ENCODE results near the gene DLX5.

DNA sequence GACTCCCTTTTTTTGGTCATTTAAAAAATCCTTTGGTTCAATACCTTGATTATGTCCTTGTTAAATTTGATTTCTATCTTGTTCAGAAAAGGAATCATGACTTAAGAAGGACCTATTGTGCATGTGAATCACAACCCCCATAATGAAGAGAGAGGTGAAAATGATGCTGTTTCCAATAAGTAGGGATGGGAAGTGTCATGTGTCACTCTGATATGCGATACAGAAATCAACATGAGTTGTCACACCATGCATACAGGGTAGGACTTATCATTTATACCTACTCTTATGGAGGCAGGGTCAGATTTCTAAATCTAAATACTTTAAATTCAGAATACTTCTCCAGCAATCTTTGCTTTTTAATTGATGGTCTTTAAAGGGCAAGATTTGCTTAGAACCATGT is 38.6 kb downstream of the DLX5 start:
- TF ChIP-seq, protein P1, sequence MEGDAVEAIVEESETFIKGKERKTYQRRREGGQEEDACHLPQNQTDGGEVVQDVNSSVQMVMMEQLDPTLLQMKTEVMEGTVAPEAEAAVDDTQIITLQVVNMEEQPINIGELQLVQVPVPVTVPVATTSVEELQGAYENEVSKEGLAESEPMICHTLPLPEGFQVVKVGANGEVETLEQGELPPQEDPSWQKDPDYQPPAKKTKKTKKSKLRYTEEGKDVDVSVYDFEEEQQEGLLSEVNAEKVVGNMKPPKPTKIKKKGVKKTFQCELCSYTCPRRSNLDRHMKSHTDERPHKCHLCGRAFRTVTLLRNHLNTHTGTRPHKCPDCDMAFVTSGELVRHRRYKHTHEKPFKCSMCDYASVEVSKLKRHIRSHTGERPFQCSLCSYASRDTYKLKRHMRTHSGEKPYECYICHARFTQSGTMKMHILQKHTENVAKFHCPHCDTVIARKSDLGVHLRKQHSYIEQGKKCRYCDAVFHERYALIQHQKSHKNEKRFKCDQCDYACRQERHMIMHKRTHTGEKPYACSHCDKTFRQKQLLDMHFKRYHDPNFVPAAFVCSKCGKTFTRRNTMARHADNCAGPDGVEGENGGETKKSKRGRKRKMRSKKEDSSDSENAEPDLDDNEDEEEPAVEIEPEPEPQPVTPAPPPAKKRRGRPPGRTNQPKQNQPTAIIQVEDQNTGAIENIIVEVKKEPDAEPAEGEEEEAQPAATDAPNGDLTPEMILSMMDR (IDR thresholded peaks at IDR 0.05; ENCODE audit: insufficient read depth, low read depth, low read length) = no peak
- TF ChIP-seq EZH2 (IDR thresholded peaks at IDR 0.05; ENCODE audit: insufficient read depth, low read length) = no peak

Measured in astrocyte (in vitro differentiated cells and primary cell).